ENCODE results near the gene FBXW4. TPM values are rescaled to one million over a fixed set of nuclear protein-coding genes. Genes with fewer than 3 reads are reported as not detected.

FBXW4 gene
- total and polyA plus RNA-seq, 2 donors (not counting 1 experiment from before 2014, with no cell fraction given) = 32.7 to 60.8 TPM

DNA sequence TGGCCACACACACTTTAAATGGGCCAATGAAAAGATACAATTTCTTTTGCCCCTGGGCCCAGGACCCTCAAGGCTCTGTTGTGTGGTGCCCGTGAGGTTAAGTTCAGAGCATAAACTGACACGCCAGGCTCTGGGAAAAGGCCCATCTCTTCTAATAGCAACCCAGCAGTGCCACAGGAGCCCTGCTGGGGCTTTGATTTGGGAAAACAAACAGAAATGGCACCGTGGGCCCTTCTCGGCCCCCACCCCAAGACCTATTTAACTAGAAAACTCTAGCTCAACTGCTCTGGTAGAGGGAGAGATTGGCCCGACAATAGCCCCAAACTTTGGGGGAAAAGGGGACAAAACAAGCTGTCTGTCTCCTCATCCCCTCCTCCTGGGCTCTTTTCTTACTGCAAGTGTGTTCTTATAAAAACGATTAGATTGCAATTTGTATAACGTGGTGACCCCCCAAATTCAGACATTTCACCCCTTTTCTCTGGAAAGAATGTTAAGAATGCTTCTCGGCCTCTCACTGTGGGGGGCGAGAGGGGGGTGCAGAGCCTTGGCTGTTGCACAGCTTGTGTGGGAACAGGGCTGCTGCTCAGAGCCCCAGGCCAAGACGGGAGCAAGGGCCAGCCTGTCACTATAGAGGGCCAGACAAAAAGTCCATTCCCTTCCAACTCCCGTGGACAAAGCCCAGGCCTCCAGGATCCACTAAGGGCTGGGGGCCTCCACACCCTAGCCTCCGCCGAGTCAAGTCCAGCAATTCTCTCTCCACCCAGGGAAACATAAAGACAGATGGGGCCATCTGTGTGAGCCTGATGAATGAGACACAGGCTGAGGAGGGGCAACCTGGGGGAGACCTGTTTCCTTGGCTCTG, 80.1 kb downstream of the FBXW4 start:
- H4K20me1 ChIP-seq (ENCODE audit: control insufficient read depth, extremely low read depth, insufficient read depth, low read length) = no peaks in the 10 kb centered on the region
- H3K4me2 ChIP-seq (ENCODE audit: extremely low read depth, insufficient read depth, low read length) = no peak overlapping the region
- no peaks in the 10 kb centered on the region for H3K27me3 ChIP-seq (ENCODE audit: control insufficient read depth, insufficient read depth, low read length)
- no peak overlapping the region for H3K4me3 ChIP-seq (replicated peaks in 1 of 4; ENCODE audit: control extremely low read depth in 1 of 4, insufficient read depth in 1 of 4, low read depth in 3 of 4, low read length in 4 of 4)
- H3K27ac ChIP-seq (ENCODE audit: insufficient read depth, low read length) = no peak overlapping the region
- H3K9me3 ChIP-seq (ENCODE audit: control insufficient read depth, insufficient read depth, low read depth, low read length) = no peaks in the 10 kb centered on the region
- H3K79me2 ChIP-seq (ENCODE audit: control insufficient read depth, insufficient read depth, low read length) = no peaks in the 10 kb centered on the region
- TF ChIP-seq EZH2 (IDR thresholded peaks at IDR 0.05; ENCODE audit: low read length, missing control alignments) (no peak), CTCF (conservative IDR thresholded peaks at IDR 0.05 in 1 of 2, IDR thresholded peaks at IDR 0.05 in 1 of 2; ENCODE audit: low read depth in 1 of 2, low read length in 2 of 2) (no peak)
- H2AFZ ChIP-seq (ENCODE audit: low read length) = no peak overlapping the region
- peaks cover 12% of the 10 kb centered on the region for H3K36me3 ChIP-seq (ENCODE audit: control insufficient read depth, insufficient read depth, low read length)
- no peak overlapping the region for H3K9ac ChIP-seq (ENCODE audit: insufficient read depth, low read length)
- DNase-seq (ENCODE audit: low read depth in 2 of 2) = no peak
- H3K4me1 ChIP-seq (ENCODE audit: control insufficient read depth, extremely low read depth, insufficient read depth, low read length) = peaks cover 3% of the 10 kb centered on the region

DNA sequence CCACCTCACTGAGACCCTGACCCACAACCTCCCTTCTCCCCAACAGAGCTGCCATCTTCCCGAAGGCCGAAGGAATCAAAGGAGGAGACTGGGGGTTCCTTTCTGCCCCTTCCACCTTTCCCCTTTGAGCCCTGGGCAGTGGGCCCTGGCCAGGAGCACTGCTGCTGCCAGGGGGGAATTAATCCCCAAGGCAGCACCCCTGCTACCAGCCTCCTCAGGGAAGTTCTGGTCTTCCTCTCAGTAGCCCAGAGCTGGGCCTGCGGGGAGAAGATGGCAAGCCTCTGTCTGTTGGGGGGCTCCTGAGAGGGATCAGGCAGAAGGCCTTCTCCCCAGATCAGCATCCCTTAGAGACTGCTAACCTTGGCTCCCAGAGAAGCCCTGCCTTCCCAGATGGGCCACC, 81.3 kb downstream of the FBXW4 start:
- Histone ChIP-seq H4K20me1 (ENCODE audit: control insufficient read depth, extremely low read depth, insufficient read depth, low read length) (no peaks in the 10 kb centered on the region), H3K4me2 (ENCODE audit: extremely low read depth, insufficient read depth, low read length) (no peak overlapping the region), H3K4me3 (replicated peaks in 1 of 4; ENCODE audit: control extremely low read depth in 1 of 4, insufficient read depth in 1 of 4, low read depth in 3 of 4, low read length in 4 of 4) (no peak overlapping the region), H3K79me2 (ENCODE audit: control insufficient read depth, insufficient read depth, low read length) (no peaks in the 10 kb centered on the region), H3K9ac (ENCODE audit: insufficient read depth, low read length) (no peak overlapping the region), H3K36me3 (ENCODE audit: control insufficient read depth, insufficient read depth, low read length) (peaks cover 11% of the 10 kb centered on the region), H2AFZ (ENCODE audit: low read length) (no peak overlapping the region), H3K27me3 (ENCODE audit: control insufficient read depth, insufficient read depth, low read length) (no peaks in the 10 kb centered on the region), H3K4me1 (ENCODE audit: control insufficient read depth, extremely low read depth, insufficient read depth, low read length) (peaks cover 3% of the 10 kb centered on the region), H3K27ac (ENCODE audit: insufficient read depth, low read length) (no peak overlapping the region), H3K9me3 (ENCODE audit: control insufficient read depth, insufficient read depth, low read depth, low read length) (no peaks in the 10 kb centered on the region)
- TF ChIP-seq CTCF (conservative IDR thresholded peaks at IDR 0.05 in 1 of 2, IDR thresholded peaks at IDR 0.05 in 1 of 2; ENCODE audit: low read depth in 1 of 2, low read length in 2 of 2) = no peak
- no peak for TF ChIP-seq EZH2 (IDR thresholded peaks at IDR 0.05; ENCODE audit: low read length, missing control alignments)
- DNase-seq (ENCODE audit: low read depth in 2 of 2) = no peak

DNA sequence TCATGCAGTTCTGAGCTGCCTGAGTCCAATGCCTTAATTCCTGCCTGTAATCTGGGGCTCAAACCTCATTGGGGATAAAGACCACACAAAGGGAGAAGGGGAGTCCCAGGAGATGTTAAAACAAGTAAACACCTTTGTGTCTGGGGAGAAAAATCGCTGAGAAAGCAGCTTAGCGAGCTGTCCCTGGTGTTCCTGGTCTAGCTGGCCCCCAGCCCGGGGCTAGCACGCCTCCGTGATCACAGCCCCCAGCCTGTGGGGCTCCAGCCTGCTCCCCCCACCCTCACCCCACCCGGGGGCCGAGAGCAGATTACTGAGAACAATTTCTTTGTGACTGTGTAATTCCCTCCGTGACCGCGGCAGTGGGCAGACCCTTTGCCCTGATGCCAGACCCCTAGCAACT, 82.1 kb downstream of the FBXW4 start:
- Histone ChIP-seq H3K27ac (ENCODE audit: insufficient read depth, low read length) (no peak overlapping the region), H2AFZ (ENCODE audit: low read length) (no peak overlapping the region), H3K4me3 (replicated peaks in 1 of 4; ENCODE audit: control extremely low read depth in 1 of 4, insufficient read depth in 1 of 4, low read depth in 3 of 4, low read length in 4 of 4) (no peak overlapping the region), H3K4me2 (ENCODE audit: extremely low read depth, insufficient read depth, low read length) (no peak overlapping the region), H4K20me1 (ENCODE audit: control insufficient read depth, extremely low read depth, insufficient read depth, low read length) (no peaks in the 10 kb centered on the region), H3K9me3 (ENCODE audit: control insufficient read depth, insufficient read depth, low read depth, low read length) (no peaks in the 10 kb centered on the region), H3K27me3 (ENCODE audit: control insufficient read depth, insufficient read depth, low read length) (no peaks in the 10 kb centered on the region), H3K9ac (ENCODE audit: insufficient read depth, low read length) (no peak overlapping the region), H3K36me3 (ENCODE audit: control insufficient read depth, insufficient read depth, low read length) (peaks cover 13% of the 10 kb centered on the region), H3K4me1 (ENCODE audit: control insufficient read depth, extremely low read depth, insufficient read depth, low read length) (peaks cover 3% of the 10 kb centered on the region), H3K79me2 (ENCODE audit: control insufficient read depth, insufficient read depth, low read length) (no peaks in the 10 kb centered on the region)
- no peak for TF ChIP-seq EZH2 (IDR thresholded peaks at IDR 0.05; ENCODE audit: low read length, missing control alignments)
- TF ChIP-seq CTCF (conservative IDR thresholded peaks at IDR 0.05 in 1 of 2, IDR thresholded peaks at IDR 0.05 in 1 of 2; ENCODE audit: low read depth in 1 of 2, low read length in 2 of 2) = no peak
- no peak for DNase-seq (ENCODE audit: low read depth in 2 of 2)
